ENCODE data around the gene AMH.

DNA sequence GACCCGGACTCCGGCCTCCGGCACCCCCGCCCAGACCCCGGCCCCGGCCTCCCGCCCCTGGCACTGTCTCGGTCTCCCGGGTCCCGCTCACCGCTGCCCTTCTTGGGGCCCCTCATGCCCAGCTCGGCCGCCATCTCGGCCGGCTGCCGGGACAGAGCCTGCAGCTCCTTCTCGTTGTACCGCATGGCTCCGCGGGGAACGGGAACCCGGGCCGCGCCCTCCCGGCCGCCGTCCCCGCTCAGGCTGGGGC, 13.1 kb upstream of the AMH start:
- no peak for TF ChIP-seq CTCF (IDR thresholded peaks at IDR 0.05)
- TF ChIP-seq EP300 (IDR thresholded peaks at IDR 0.05) = no peak
- TF ChIP-seq POLR2AphosphoS5 (IDR thresholded peaks at IDR 0.05) = peak in 2 of 3 donors; percentile 47 to 81

Measured in stomach (tissue), 4 donors.